GM12878 (cell line): Measurements from ENCODE around the gene TDRD9. TPM values are rescaled to one million over a fixed set of nuclear protein-coding genes. Genes with fewer than 3 reads are reported as not detected.

ENCODE experiments used
- ATAC-seq: fragments of 200-7000 bp; cut with Tn5 transposase; 3 replicates; pipeline ENCODE4 v1.9.1; 2020; ENCODE audit warnings: mild to moderate bottlenecking, moderate library complexity
- BruUV-seq: library from RNA; stranded (reverse); fragments of 400-500 nt; replicated peaks from 2 replicates; lab custom pipeline; 2021; lab: Mats Ljungman, UMichigan
- CTCF ChIA-PET: fragments of 300-600 bp; sonication (Branson Sonifier 250); formaldehyde crosslinking; extraction: SDS; loops from one replicate; lab custom pipeline; 2021; ENCODE audit warnings: inconsistent platforms; lab: Yijun Ruan, JAX
- POLR2A ChIA-PET: fragments of 350-600 bp; formaldehyde crosslinking; extraction: SDS; loops from one replicate; lab custom pipeline; 2021; ENCODE audit warnings: inconsistent platforms; lab: Charles Lee
- RAD21 ChIA-PET: fragments of 300-600 bp; sonication (Branson Sonifier 250); formaldehyde crosslinking; loops from one replicate; lab custom pipeline; 2023; ENCODE audit warnings: antibody characterized with exemption; ENCODE audit not compliant: unreplicated experiment; lab: Charles Lee
- SMC1A ChIA-PET: fragments of 300-600 bp; sonication (Branson Sonifier 250); formaldehyde crosslinking; loops from one replicate; lab custom pipeline; 2023; ENCODE audit not compliant: unreplicated experiment, uncharacterized antibody; lab: Charles Lee
- DNase-seq: peaks from one replicate; pipeline ENCODE4 v3.0.0-alpha.2; 2011; ENCODE audit warnings: low read depth, low spot score
- FAIRE-seq: peaks from 3 replicates; lab custom pipeline; 2011; peaks lifted over from hg19 to GRCh38; lab: Jason Lieb, UNC
- H2AFZ ChIP-seq: 2 replicates; pipeline ENCODE4 v1.6.0; 2011; ENCODE audit warnings: low read depth, low read length, control low read depth; ENCODE audit not compliant: control insufficient read depth
- H3K27ac ChIP-seq: 2 replicates; pipeline ENCODE4 v1.5.1; 2011; ENCODE audit warnings: control low read depth; ENCODE audit not compliant: control insufficient read depth, insufficient read depth
- H3K27me3 ChIP-seq, 2 experiments: replicated peaks in 1 of 2; 2 replicates each; pipeline versions ENCODE4 v1.6.0 to v1.6.1; 2011; ENCODE audit warnings: low read length in 1 of 2; ENCODE audit not compliant: control insufficient read depth in 2 of 2, insufficient read depth in 2 of 2
- H3K36me3 ChIP-seq, 2 experiments: 2 replicates each; pipeline ENCODE4 v1.5.1; 2011; ENCODE audit warnings: low read length in 1 of 2; ENCODE audit not compliant: control insufficient read depth in 2 of 2, insufficient read depth in 2 of 2
- H3K4me1 ChIP-seq: 2 replicates; pipeline ENCODE4 v1.6.1; 2011; ENCODE audit warnings: mild to moderate bottlenecking, low read length, moderate library complexity, mixed read lengths; ENCODE audit not compliant: control insufficient read depth, insufficient read depth
- H3K4me2 ChIP-seq: 2 replicates; pipeline ENCODE4 v1.6.0; 2011; ENCODE audit warnings: control low read depth; ENCODE audit not compliant: control insufficient read depth, insufficient read depth
- H3K4me3 ChIP-seq: fragments of 200-600 bp; sonication (generic); 2 replicates; pipeline ENCODE4 v1.5.1; 2016
- H3K79me2 ChIP-seq: 2 replicates; pipeline ENCODE4 v1.6.0; 2011; ENCODE audit warnings: low read length; ENCODE audit not compliant: control insufficient read depth, insufficient read depth
- H3K9ac ChIP-seq: 2 replicates; pipeline ENCODE4 v1.8.0; 2011; ENCODE audit warnings: low read length, control low read depth, mixed read lengths; ENCODE audit not compliant: control insufficient read depth, insufficient read depth
- H3K9me3 ChIP-seq: replicated peaks from 3 replicates; pipeline ENCODE4 v1.5.1; 2011; ENCODE audit warnings: mild to moderate bottlenecking, low read length; ENCODE audit not compliant: control insufficient read depth, insufficient read depth
- H4K20me1 ChIP-seq: 2 replicates; pipeline ENCODE4 v1.6.0; 2011; ENCODE audit not compliant: control insufficient read depth, insufficient read depth
- ASH2L ChIP-seq: fragments of 300-600, 200-600 bp; sonication (generic); IDR thresholded peaks from 2 replicates; pipeline ENCODE4 v1.6.1; 2017; ENCODE audit warnings: low read depth, mild to moderate bottlenecking, borderline replicate concordance
- CEBPB ChIP-seq, 2 experiments: fragments of 150-350 bp in 1 of 2; IDR thresholded peaks; 2 replicates each; pipeline ENCODE4 v1.6.1; 2012 to 2014; ENCODE audit warnings: low read depth in 2 of 2, low read length in 2 of 2, borderline replicate concordance in 1 of 2, inconsistent platforms in 1 of 2
- EZH2 ChIP-seq: IDR thresholded peaks from 2 replicates; pipeline ENCODE4 v1.6.1; 2012; ENCODE audit warnings: low read depth, mild to moderate bottlenecking, control low read depth, inconsistent platforms, low read length, borderline replicate concordance; ENCODE audit not compliant: control insufficient read depth
- JUNB ChIP-seq: IDR thresholded peaks from 2 replicates; pipeline ENCODE4 v1.6.1; 2016; ENCODE audit warnings: antibody characterized with exemption, mild to moderate bottlenecking
- MEF2A ChIP-seq: IDR thresholded peaks from 2 replicates; pipeline ENCODE4 v1.6.1; 2011; ENCODE audit warnings: low read depth, mild to moderate bottlenecking, low read length, moderate library complexity; ENCODE audit not compliant: insufficient read depth
- NFIC ChIP-seq: IDR thresholded peaks from 2 replicates; pipeline ENCODE4 v1.6.1; 2012; ENCODE audit warnings: low read depth, mild to moderate bottlenecking, inconsistent platforms, low read length, moderate library complexity
- NFYA ChIP-seq: IDR thresholded peaks from 2 replicates; pipeline ENCODE4 v1.6.1; 2011; ENCODE audit warnings: low read depth, mild to moderate bottlenecking, low read length, improper control_type of control experiment, borderline replicate concordance
- PAX8 ChIP-seq: fragments of 450-650 bp; IDR thresholded peaks from 2 replicates; pipeline ENCODE4 v1.6.1; 2017; ENCODE audit warnings: mild to moderate bottlenecking, moderate library complexity
- RAD51 ChIP-seq: fragments of 450-650 bp; IDR thresholded peaks from 2 replicates; pipeline ENCODE4 v1.6.1; 2016; ENCODE audit warnings: moderate library complexity, mild to moderate bottlenecking, inconsistent platforms
- RELA ChIP-seq: fragments of 450-650 bp; IDR thresholded peaks from 2 replicates; pipeline ENCODE4 v1.8.0; 2014; ENCODE audit warnings: borderline replicate concordance; ENCODE audit not compliant: partially characterized antibody
- RFX5 ChIP-seq: IDR thresholded peaks from 2 replicates; pipeline ENCODE4 v1.6.1; 2011; ENCODE audit warnings: low read depth, low read length, improper control_type of control experiment
- SMAD5 ChIP-seq: IDR thresholded peaks from 2 replicates; pipeline ENCODE4 v1.6.1; 2016; ENCODE audit warnings: antibody characterized with exemption, low read depth
- SMARCA5 ChIP-seq: fragments of 450-650 bp; IDR thresholded peaks from 2 replicates; pipeline ENCODE4 v1.6.1; 2017; ENCODE audit warnings: mild to moderate bottlenecking
- ZNF207 ChIP-seq: fragments of 450-650 bp; IDR thresholded peaks from 2 replicates; pipeline ENCODE4 v1.6.1; 2014; ENCODE audit warnings: antibody characterized with exemption, mild to moderate bottlenecking, borderline replicate concordance
- ZNF622 ChIP-seq: fragments of 450-650 bp; IDR thresholded peaks from 2 replicates; pipeline ENCODE4 v1.6.1; 2017; ENCODE audit warnings: mild to moderate bottlenecking, inconsistent platforms
- WGBS: methylation state at CpG from one replicate; pipeline ENCODE4 v1.1.6; 2016; ENCODE audit warnings: low lambda C conversion rate; ENCODE audit not compliant: insufficient replicate concordance, insufficient coverage; ENCODE audit errors: missing lambda C conversion rate; 5-methylcytosine and 5-hydroxymethylcytosine counted together
- in situ Hi-C: fragments of 300-500 bp; cut with MboI; formaldehyde crosslinking; loops from 9 replicates; pipeline ENCODE4 v1.14.3; 2018; ENCODE audit warnings: mixed read lengths
- intact Hi-C: fragments of 100-400 bp; cut with micrococcal nuclease; formaldehyde crosslinking; loops from one replicate; pipeline ENCODE4 v1.14.2; 2022; ENCODE audit not compliant: unreplicated experiment
- polyA plus RNA-seq, 11 experiments: library from polyadenylated mRNA; depleted of rRNA in 4 of 11; unstranded in 6 of 11; stranded (reverse) in 5 of 11; fragments of >200 nt; fragmentation: Nextera tagmentation in 4 of 11; fragmentation: Illumina TruSeq in 1 of 11; extraction: Ambion mirVana in 4 of 11; extraction: Trizol in 1 of 11; gene quantifications; 1 replicate in 1 of 11; 2 replicates in 10 of 11; pipeline versions ENCODE4 v1.2.1 to v1.2.3, GENCODE V29; 2011 to 2016; ENCODE audit warnings: inconsistent platforms in 2 of 11, missing spikeins in 2 of 11, low read depth in 1 of 11
- total RNA-seq, 4 experiments: library from RNA; depleted of rRNA in 3 of 4; stranded (reverse); fragments of >200 nt in 3 of 4; fragmentation: Illumina TruSeq in 1 of 4; extraction: Trizol in 1 of 4; gene quantifications; 2 replicates each; pipeline versions ENCODE4 v1.2.1 to v1.2.3, GENCODE V29; 2013 to 2021
- TF ChIP-seq, protein P1 (sequence below): fragments of 450-650 bp; IDR thresholded peaks from 2 replicates; pipeline ENCODE4 v1.6.1; 2016; ENCODE audit warnings: mild to moderate bottlenecking
- TF ChIP-seq, protein P2 (sequence below): fragments of 450-650 bp; formaldehyde crosslinking; IDR thresholded peaks from 2 replicates; pipeline ENCODE4 v1.4.0; 2020; ENCODE audit warnings: mild to moderate bottlenecking, moderate library complexity
- TF ChIP-seq, protein P3 (sequence below): IDR thresholded peaks from 2 replicates; pipeline ENCODE4 v1.6.1; 2012; ENCODE audit warnings: low read depth, low read length, improper control_type of control experiment

Gene TDRD9
- total and polyA plus RNA-seq, 10 of the 15 experiments (the other 5 are each of a cell fraction or from before 2014, with no cell fraction given), result 0.12 TPM; not detected in 9

DNA sequence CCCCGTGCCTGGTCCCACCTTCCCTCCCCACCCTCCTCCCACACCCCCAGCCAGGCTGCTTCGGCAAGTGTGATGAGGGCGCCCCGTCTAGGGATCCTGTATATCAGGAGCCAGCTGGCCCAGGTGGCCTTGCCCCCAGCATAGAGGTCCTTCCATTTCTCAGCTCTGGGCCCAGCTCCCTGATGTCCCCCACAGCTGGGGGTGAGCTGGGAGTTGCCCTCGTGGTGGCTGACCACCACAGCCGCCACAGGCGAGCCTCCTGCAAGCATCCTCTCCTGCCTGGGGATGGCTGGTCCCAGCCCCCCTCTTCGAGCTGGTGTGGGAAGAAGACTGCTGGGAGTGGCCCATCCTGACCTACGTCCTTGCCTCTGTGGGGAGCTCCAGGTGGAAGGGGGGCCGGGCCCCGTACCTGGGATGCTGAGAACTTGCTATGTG lies 164.7 kb downstream of the TDRD9 start:
- Histone ChIP-seq H3K4me1 (no peaks in the 10 kb centered on the region), H3K4me2 (no peak overlapping the region), H3K9me3 (no peaks in the 10 kb centered on the region), H2AFZ (no peak overlapping the region), H4K20me1 (no peaks in the 10 kb centered on the region), H3K9ac (no peak overlapping the region), H3K36me3 (no peaks in the 10 kb centered on the region), H3K27me3 (no peaks in the 10 kb centered on the region), H3K4me3 (no peak overlapping the region), H3K79me2 (no peaks in the 10 kb centered on the region), H3K27ac (no peak overlapping the region)
- no peak for DNase-seq
- ATAC-seq, result no peak
- no peak for FAIRE-seq
- BruUV-seq, result no TSS peak
- in situ Hi-C loops (no loop called here), intact Hi-C loops (loop anchor here (5.0 kb wide), 1 partner anchor 549 kb away; no protein-coding TSS in a partner anchor)
- RAD21 ChIA-PET, result interaction anchor here (1.4 kb wide), 1 partner anchor 472 kb away, joined by 3 read pairs; no protein-coding TSS in a partner anchor
- SMC1A ChIA-PET, result interaction anchor here (1.2 kb wide), 1 partner anchor 471 kb away, joined by 3 read pairs; no protein-coding TSS in a partner anchor
- POLR2A ChIA-PET, result no interaction called here
- TF ChIP-seq RAD51 (no peak), RELA (no peak), ZNF207 (no peak), ASH2L (no peak), JUNB (no peak), EZH2 (no peak), MEF2A (no peak), CEBPB (IDR thresholded peaks at IDR 0.05; ENCODE audit: borderline replicate concordance in 1 of 2, low read depth in 2 of 2, low read length in 2 of 2) (no peak), SMAD5 (no peak), NFYA (no peak), PAX8 (no peak), NFIC (no peak), RFX5 (no peak), SMARCA5 (no peak), ZNF622 (no peak)
- TF ChIP-seq, protein P1, sequence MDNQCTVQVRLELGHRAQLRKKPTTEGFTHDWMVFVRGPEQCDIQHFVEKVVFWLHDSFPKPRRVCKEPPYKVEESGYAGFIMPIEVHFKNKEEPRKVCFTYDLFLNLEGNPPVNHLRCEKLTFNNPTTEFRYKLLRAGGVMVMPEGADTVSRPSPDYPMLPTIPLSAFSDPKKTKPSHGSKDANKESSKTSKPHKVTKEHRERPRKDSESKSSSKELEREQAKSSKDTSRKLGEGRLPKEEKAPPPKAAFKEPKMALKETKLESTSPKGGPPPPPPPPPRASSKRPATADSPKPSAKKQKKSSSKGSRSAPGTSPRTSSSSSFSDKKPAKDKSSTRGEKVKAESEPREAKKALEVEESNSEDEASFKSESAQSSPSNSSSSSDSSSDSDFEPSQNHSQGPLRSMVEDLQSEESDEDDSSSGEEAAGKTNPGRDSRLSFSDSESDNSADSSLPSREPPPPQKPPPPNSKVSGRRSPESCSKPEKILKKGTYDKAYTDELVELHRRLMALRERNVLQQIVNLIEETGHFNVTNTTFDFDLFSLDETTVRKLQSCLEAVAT, result no peak
- TF ChIP-seq, protein P2, sequence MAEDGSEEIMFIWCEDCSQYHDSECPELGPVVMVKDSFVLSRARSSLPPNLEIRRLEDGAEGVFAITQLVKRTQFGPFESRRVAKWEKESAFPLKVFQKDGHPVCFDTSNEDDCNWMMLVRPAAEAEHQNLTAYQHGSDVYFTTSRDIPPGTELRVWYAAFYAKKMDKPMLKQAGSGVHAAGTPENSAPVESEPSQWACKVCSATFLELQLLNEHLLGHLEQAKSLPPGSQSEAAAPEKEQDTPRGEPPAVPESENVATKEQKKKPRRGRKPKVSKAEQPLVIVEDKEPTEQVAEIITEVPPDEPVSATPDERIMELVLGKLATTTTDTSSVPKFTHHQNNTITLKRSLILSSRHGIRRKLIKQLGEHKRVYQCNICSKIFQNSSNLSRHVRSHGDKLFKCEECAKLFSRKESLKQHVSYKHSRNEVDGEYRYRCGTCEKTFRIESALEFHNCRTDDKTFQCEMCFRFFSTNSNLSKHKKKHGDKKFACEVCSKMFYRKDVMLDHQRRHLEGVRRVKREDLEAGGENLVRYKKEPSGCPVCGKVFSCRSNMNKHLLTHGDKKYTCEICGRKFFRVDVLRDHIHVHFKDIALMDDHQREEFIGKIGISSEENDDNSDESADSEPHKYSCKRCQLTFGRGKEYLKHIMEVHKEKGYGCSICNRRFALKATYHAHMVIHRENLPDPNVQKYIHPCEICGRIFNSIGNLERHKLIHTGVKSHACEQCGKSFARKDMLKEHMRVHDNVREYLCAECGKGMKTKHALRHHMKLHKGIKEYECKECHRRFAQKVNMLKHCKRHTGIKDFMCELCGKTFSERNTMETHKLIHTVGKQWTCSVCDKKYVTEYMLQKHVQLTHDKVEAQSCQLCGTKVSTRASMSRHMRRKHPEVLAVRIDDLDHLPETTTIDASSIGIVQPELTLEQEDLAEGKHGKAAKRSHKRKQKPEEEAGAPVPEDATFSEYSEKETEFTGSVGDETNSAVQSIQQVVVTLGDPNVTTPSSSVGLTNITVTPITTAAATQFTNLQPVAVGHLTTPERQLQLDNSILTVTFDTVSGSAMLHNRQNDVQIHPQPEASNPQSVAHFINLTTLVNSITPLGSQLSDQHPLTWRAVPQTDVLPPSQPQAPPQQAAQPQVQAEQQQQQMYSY (CRISPR knock-in tag), result no peak
- TF ChIP-seq, protein P3, sequence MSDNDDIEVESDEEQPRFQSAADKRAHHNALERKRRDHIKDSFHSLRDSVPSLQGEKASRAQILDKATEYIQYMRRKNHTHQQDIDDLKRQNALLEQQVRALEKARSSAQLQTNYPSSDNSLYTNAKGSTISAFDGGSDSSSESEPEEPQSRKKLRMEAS, result no peak
- WGBS, result 46% methylated on average over 11 of the region's 11 CpGs
- CTCF ChIA-PET, result interaction anchor here (0.7 kb wide), 1 partner anchor 547 kb away, joined by 3 read pairs; no protein-coding TSS in a partner anchor
